HUDEP-2 (cell line): ENCODE results near the gene ARL15.

Experiments
- DNase-seq, 76 experiments: peaks; one replicate each; lab custom pipeline; 2025; ENCODE audit not compliant: unreplicated experiment in 76 of 76; lab: John Stamatoyannopoulos, UW

ARL15 gene

GRCh38 chr5:54315736-54316528 lies 5.6 kb upstream of the ARL15 start:
- DNase-seq, result no peak

- peak in 58 of 76 experiments; percentile 3 to 92 (median 32) for DNase-seq
Observed at GRCh38 chr5:54313311-54314270, 3.2 kb upstream of the ARL15 start.

- DNase-seq, result peak in 1 of 76 experiments; percentile 21
Observed at GRCh38 chr5:54312499-54312898, 2.1 kb upstream of the ARL15 start.

- peak in 12 of 76 experiments; percentile 5 to 49 (median 42) for DNase-seq
Observed at GRCh38 chr5:54311176-54311677, 854 bp upstream of the ARL15 start.

GRCh38 chr5:54309691-54310432 lies 511 bp downstream of the ARL15 start:
- peak in 10 of 76 experiments; percentile 10 to 76 (median 24) for DNase-seq

- DNase-seq, result peak in 26 of 76 experiments; percentile 6 to 49 (median 23)
Observed at GRCh38 chr5:54309276-54309675, 1.1 kb downstream of the ARL15 start.

GRCh38 chr5:54307583-54307982 lies 2.8 kb downstream of the ARL15 start:
- DNase-seq, result no peak

GRCh38 chr5:54306893-54307292 lies 3.5 kb downstream of the ARL15 start:
- DNase-seq, result no peak

GRCh38 chr5:54305737-54306136 lies 4.6 kb downstream of the ARL15 start:
- DNase-seq, result no peak

GRCh38 chr5:54304040-54304439 lies 6.3 kb downstream of the ARL15 start:
- no peak for DNase-seq

- DNase-seq, result peak in 1 of 76 experiments; percentile 8
Observed at GRCh38 chr5:54302267-54302687, 8.1 kb downstream of the ARL15 start.

GRCh38 chr5:54301849-54302248 lies 8.5 kb downstream of the ARL15 start:
- no peak for DNase-seq

- peak in 2 of 76 experiments; percentile 10 to 11 for DNase-seq
Observed at GRCh38 chr5:54301220-54301619, 9.2 kb downstream of the ARL15 start.

- no peak for DNase-seq
Observed at GRCh38 chr5:54298947-54299346, 11.4 kb downstream of the ARL15 start.

GRCh38 chr5:54296386-54296785 lies 14.0 kb downstream of the ARL15 start:
- DNase-seq, result no peak

- no peak for DNase-seq
Observed at GRCh38 chr5:54295651-54296276, 14.6 kb downstream of the ARL15 start.

- DNase-seq, result no peak
Observed at GRCh38 chr5:54294097-54294667, 16.2 kb downstream of the ARL15 start.

GRCh38 chr5:54292866-54293265 lies 17.5 kb downstream of the ARL15 start:
- DNase-seq, result peak in 1 of 76 experiments; percentile 7

GRCh38 chr5:54291498-54291897 lies 18.9 kb downstream of the ARL15 start:
- DNase-seq, result no peak

GRCh38 chr5:54289769-54290168 lies 20.6 kb downstream of the ARL15 start:
- no peak for DNase-seq
